Raji (cell line): Measurements from ENCODE around the gene FCGBP.
A peak's percentile ranks its signal among the peaks of the same experiment; 100 is the strongest.

Experiments
- POLR2A ChIP-seq: IDR thresholded peaks from 2 replicates; pipeline ENCODE4 v1.6.1; 2011; ENCODE audit warnings: low read depth, low read length, control low read depth; ENCODE audit not compliant: insufficient read depth

Gene FCGBP

DNA sequence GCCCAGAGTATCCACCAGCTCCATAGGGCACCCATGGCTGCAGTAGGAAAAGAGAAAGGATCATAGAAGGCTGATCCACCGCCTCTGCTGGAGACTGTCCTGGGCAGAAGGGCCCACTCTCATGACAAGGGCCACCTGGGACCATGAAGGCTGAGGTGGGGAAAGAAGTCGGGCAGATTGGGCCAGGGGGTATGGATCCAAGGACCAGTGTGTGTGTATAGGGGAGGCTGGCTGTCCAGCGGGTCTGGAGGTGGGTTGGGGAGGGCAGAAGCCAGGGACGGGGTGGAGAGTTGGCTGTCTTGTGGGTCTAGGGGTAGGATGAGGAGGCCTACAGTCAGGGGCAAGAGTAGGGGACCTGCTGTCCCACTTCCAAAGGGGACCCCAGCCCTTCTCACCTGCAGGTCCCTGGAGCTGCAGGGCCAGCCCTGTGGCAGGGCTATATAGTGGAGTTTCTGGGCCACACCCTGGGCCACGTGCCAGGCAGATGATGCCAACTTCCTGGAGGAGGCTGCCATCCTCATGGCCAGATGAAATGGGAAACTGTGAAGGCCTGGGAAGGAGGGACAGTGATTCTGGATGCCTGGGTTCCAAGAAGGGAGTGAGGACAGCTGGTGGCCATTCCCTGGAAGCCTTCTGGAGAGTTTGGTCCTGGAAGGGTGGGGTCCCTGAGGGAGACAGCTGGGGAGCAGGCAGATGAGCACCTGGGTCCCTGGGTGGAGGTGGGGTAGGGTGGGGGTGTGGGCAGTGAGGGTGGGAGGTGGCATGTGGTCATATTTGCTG lies at the start of gene FCGBP:
TSS of gene FCGBP (minus strand) at position 51 of the 780 bp plus-strand sequence.
- no peak for TF ChIP-seq POLR2A

DNA sequence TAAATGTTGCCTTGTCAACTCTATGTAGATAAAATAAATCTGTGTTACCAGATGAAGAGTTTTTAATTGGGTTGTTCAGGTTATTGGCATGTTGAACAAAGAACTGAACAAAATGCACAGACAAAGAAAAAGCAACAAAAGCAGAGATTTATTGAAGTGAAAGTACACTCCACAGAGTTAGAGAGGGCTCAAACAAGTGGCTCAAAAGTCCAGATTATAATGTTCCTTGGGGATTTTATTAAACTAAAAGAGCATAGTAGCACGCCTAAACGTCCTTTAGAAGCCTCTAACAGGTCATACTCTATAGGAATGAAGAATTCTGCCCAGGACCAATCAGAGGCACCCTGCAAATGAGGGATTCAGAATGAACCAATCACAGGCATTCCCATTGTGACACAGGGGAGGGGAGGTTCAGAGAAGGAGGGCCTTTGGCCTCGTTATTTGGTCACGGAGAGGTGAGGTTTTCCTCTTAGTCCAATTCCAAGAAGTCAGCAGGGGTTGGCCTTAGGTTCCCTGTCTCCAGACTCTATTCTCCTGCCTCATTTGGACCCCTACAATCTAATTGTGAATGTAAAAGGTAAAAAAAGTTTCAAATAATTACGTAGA lies 49.4 kb upstream of the FCGBP start:
- TF ChIP-seq POLR2A, result no peak

GRCh38 chr19:39982883-39983282 lies 48.4 kb upstream of the FCGBP start:
- TF ChIP-seq POLR2A, result no peak

GRCh38 chr19:39974377-39975155 lies 40.1 kb upstream of the FCGBP start:
- no peak for TF ChIP-seq POLR2A

- no peak for TF ChIP-seq POLR2A
These were observed 37.1 kb upstream of the FCGBP start for GRCh38 chr19:39971380-39972035.

DNA sequence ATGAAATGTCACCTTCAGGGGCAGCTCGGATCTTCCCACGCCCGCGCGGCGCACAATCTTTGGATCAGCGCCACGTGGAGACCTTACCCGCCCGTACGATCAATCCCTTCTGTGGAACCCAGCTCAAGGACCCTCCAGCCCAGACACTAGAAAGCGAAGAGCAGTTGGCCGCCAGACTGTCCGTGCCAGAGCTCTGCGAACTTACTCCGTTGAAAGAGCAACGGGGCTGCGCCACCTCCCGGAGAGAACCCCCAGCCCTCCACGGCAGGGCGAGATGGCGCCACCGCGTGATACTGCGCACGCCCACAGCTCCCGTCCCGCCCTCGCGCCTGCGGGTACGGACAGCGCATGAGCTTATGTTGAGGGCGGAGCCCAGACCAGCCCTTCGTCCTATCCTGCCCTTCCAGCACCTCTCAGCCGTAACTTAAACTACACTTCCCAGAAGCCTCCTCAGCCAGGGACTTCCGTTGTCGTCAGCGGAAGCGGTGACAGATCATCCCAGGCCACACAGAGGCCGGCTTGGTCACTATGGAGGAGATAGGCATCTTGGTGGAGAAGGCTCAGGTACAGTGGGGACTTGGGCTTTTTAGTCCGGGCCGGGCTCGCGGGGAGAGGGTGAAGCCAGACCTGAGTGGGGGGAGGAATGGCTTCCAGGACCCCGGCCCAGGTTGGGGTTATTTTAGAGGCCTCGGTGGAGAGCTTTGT lies 36.4 kb upstream of the FCGBP start, which contains the start of gene PSMC4:
TSS of gene PSMC4 (plus strand) at position 491 of the 705 bp plus-strand sequence. CDS start at position 529, 38 bp downstream.
- TF ChIP-seq POLR2A, result peak; percentile 79

DNA sequence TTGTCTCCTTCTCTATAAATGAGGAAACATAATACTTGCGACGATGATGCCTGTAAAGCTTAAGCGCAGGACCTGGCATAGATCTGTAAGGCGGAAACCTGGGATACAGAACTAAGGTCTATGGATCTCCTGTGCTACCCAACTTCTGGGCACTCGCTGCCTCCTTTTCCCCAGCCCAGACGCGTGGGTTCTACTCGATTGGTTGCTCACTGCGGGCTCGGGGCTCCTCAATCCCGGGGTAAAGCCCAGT lies 35.9 kb upstream of the FCGBP start:
- TF ChIP-seq POLR2A, result no peak

DNA sequence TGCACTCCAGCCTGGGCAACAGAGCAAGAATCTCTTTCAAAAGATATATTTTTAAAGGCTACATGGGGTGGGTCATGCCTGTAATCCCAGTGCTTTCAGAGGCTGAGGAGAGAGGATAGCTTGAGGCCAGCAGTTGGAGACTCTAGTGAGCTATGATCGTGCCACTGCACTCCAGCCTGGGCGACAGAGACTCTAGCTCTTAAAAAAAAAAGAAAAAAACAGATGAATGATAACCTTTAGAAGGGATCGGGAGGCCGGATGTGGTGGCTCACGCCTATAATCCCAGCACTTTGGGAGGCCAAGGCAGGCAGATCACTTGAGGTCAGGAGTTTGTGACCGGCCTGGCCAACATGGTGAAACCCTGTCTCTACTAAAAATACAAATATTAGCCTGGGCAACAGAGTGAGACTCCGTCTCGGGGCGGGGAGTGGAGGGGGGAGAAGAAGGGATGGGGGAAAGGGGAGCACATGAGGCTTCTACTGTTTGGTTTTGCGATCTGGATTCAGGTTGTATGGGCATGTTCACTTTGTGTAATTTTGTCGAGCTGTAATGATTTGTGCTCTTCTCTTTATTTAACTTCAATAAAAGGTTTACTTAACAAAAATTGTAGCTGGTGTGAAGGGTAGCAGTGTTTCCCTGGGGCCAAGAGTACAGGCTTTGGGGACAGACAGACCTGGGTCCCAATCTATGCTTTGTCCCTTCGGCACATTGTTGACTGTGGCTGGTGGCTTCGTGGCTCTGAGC lies 35.4 kb upstream of the FCGBP start:
- no peak for TF ChIP-seq POLR2A

DNA sequence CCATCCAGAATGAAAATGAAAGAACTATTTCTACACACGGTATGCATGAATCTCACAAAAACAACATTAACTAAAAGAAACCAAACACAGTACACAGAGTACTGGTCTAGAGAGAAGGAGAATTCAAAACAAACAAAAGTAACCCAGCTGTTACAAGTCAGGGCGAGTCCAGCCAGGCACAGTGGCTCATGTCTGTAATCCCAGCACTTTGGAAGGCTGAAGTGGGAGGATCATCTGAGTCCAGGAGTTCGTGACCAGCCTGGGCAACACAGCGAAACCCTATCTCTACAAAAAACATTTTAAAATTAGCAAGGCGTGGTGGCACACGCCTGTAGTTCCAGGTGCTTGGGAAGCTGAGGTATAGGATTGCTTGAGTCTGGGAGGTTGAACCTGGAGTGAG lies 34.8 kb upstream of the FCGBP start:
- no peak for TF ChIP-seq POLR2A

DNA sequence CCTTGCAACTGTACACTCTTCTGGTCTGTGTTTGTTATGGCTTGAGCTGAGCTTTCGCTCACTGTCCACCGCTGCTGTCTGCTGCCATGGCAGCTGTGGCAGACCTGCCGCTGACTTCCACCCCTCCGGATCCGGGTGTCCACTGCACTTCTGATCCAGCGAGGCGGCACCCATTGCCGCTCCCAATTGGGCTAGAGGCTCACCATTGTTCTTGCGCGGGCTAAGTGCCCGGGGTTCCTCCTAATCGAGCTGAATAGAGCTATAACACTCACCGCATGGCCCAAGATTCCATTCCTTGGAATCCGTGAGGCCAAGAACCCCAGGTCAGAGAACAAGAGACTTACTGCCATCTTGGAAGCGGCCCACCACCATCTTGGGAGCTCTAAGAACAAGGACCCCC lies 34.4 kb upstream of the FCGBP start:
- no peak for TF ChIP-seq POLR2A

- no peak for TF ChIP-seq POLR2A
These were observed 33.1 kb upstream of the FCGBP start for GRCh38 chr19:39967561-39967960.

DNA sequence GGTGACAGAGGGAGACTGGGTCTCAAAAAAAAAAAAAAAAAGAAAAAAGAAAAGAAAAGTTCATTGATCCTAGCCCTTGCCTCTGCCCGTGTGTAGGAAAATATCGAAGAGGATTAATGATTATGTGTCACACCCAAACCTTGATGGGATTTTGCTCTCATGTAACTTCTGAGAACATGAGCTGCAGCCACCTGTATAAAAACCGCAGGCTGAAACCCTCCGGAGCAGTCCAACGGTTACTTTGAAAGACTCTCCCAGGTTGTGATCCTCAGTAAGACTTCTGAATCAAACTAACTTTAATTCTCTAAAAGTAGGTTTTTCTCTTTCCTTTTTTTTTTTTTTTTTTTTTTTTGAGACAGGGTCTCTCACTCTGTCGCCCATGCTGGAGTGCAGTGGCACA lies 32.2 kb upstream of the FCGBP start:
- TF ChIP-seq POLR2A, result no peak

DNA sequence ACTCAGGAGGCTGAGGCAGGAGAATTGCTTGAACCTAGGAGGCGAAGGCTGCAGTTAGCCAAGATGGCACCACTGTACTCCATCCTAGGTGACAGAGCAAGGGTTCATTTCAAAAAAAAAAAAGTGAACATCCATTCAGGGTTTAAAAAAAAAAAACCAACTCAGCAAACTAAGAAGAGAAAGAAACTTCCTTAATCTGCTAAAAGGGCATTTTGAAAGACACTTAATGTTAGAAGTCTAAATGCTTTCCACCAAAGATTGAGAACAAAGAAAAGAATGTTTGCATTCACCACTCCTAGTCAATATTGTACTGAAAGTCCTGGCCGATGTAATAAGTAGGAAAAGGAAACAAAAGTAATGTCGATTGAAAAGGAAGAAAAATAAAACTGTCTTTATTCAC lies 29.5 kb upstream of the FCGBP start:
- no peak for TF ChIP-seq POLR2A

GRCh38 chr19:39953915-39954314 lies 19.5 kb upstream of the FCGBP start:
- TF ChIP-seq POLR2A, result 0 out of 2 replicates have a peak, but pooled peaks have one; percentile 20
